Hair follicle dermal papilla cell (primary cell): ENCODE measurements around the gene FMN1. TPM values are rescaled to one million over a fixed set of nuclear protein-coding genes. Genes with fewer than 3 reads are reported as not detected.

ENCODE experiments used
- small RNA-seq: library from RNA; depleted of rRNA; stranded (forward); fragments of <200 nt; gene quantifications from one replicate; pipeline ENCODE3, GENCODE V24; 2012
- total RNA-seq: library from RNA; depleted of rRNA; stranded (reverse); fragments of >200 nt; gene quantifications from 2 replicates; pipeline ENCODE4 v1.2.3, GENCODE V29; 2012

Gene FMN1, protein sequence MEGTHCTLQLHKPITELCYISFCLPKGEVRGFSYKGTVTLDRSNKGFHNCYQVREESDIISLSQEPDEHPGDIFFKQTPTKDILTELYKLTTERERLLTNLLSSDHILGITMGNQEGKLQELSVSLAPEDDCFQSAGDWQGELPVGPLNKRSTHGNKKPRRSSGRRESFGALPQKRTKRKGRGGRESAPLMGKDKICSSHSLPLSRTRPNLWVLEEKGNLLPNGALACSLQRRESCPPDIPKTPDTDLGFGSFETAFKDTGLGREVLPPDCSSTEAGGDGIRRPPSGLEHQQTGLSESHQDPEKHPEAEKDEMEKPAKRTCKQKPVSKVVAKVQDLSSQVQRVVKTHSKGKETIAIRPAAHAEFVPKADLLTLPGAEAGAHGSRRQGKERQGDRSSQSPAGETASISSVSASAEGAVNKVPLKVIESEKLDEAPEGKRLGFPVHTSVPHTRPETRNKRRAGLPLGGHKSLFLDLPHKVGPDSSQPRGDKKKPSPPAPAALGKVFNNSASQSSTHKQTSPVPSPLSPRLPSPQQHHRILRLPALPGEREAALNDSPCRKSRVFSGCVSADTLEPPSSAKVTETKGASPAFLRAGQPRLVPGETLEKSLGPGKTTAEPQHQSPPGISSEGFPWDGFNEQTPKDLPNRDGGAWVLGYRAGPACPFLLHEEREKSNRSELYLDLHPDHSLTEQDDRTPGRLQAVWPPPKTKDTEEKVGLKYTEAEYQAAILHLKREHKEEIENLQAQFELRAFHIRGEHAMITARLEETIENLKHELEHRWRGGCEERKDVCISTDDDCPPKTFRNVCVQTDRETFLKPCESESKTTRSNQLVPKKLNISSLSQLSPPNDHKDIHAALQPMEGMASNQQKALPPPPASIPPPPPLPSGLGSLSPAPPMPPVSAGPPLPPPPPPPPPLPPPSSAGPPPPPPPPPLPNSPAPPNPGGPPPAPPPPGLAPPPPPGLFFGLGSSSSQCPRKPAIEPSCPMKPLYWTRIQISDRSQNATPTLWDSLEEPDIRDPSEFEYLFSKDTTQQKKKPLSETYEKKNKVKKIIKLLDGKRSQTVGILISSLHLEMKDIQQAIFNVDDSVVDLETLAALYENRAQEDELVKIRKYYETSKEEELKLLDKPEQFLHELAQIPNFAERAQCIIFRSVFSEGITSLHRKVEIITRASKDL (N-terminal part only)
- total RNA-seq: 5.0 and 6.8 TPM in 2 replicates

GRCh38 chr15:33194704-33195670 is at the start of gene FMN1:
FMN1 (minus strand) TSS chr15:33194714; CDS start chr15:33154914, 39,800 bp downstream.

DNA sequence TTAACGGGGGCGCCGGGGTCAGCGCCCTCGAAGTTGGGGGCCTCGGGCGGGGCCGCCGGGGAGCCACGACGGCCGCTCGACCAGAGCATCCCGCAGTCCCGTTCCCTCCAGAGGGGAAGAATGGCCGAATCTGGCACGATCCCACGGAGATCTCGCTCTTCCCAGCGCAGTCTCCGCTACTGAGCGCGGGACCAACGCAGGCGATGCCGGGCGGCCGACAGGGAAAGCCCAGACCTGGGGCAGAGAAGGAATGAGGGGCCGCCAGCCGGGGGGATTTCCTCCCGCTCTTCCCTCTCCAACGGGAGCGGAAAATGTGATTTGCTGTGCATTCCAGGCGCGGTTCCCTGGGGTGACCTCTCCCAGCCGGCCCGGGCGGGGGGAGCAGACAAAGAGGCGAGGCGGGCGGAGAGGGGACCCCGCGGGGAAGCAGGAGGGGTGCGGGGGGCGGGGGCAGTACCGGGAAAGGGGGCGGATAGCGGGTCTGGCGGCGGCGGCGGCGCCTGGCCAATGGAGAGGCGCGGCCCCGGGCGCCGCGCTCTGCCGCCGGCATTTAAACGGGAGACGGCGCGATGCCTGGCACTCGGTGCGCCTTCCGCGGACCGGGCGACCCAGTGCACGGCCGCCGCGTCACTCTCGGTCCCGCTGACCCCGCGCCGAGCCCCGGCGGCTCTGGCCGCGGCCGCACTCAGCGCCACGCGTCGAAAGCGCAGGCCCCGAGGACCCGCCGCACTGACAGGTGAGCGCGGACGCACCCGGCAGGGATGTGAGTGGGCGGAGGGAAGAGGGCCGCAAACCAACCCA is 476.9 kb downstream of the FMN1 start, which contains the start of gene GREM1:
GREM1 (plus strand) TSS at position 579 of the 801 bp plus-strand sequence. CDS start 12,687 bp downstream, outside the sequence.

Small RNA genes lying within 50 kb of the gene (small RNA-seq; reads per million reads assigned to genes)
- gene RF00591: not detected

Other genes starting within 250 kb of the FMN1 start
- under 0.01 TPM in 2 replicates for gene RYR3, start 116.3 kb upstream of the FMN1 start, total RNA-seq